SKM-1 treated with dmso at 0.1 percent for 144 hours (cell line): Measurements from ENCODE around the gene AGPAT3.
"Not testable (repeated sequence)": the region's sequence is repeated elsewhere in the genome, so short reads cannot be mapped to it uniquely, and the experiment has no call there.

Experiments
- DNase-seq: peaks from one replicate; lab custom pipeline; 2025; ENCODE audit not compliant: unreplicated experiment; lab: John Stamatoyannopoulos, UW

The AGPAT3 gene

DNA sequence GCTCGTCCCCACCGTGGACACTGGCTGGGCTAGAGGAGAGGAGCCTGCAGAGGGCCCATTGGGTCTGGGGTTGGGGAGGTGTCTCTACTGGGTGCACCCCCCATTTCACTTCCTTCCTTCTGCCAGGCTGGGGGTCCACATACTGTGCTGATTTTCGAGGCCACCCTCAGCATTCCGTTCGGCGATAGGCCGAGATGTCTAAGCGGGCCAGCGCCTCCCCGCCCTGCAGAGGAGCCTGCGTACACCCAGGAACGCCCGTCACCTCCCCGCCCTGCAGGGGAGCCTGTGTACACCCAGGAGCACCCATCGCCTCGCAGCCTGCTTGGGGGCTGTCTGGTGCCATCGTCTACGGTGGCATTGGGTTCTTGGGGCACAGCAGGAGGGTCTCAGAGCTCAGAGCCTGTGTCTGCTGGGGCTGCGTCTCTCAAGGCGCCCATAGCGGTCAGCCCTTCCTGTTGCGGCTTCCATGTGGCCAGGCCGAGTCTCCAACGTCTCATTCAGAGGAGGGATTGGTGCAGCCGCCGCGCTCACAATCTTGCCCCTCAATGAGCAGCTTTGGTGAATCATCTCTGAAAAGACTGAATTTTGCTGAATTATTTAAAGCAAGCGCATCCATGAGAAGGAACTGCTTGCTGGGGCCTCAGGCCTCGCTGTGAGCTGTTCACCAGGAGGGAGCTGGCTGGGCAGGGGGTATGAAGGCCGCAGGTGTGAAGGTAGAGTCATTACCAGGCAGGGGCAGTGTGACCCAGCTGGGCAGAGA lies 30.7 kb upstream of the AGPAT3 start:
- no peak for DNase-seq

GRCh38 chr21:43835050-43835449 lies 30.0 kb upstream of the AGPAT3 start:
- no peak for DNase-seq

- no peak for DNase-seq
Observed at GRCh38 chr21:43835861-43836260, 29.2 kb upstream of the AGPAT3 start.

DNA sequence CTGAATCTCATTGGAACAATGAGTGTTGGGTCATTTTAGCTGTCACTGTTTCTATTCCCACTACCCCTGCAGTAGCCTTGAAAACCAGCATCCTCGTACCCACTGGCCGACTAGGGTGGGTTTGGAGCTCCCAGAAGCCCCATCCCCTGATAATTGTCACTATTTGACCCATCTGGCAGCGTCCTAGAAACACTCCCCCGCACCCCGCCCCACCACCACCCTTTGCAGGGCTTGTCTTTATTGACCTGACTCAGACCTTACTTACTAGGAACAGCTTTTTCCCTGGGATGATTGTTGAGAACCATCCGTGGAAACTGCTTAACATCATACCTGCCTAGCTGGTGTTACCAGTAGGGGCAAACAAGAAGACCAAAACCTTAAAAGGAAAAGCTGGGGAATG lies 28.4 kb upstream of the AGPAT3 start:
- no peak for DNase-seq

DNA sequence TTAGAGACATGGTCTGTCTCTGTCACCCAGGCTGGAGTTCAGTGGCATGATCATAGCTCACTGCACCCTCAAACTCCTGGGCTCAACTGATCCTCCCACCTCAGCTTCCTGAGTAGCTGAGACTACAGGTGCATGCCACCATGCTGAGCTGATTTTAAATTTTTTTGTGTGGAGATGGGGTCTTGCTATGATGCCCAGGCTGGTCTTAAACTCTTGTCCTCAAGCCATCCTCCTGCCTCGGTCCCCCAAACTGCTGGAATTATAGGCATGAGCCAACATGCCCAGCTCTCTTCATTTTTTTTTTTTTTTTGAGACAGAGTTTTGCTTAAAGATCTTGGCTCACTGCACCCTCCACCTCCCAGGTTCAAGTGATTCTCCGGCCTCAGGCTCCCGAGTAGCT lies 24.8 kb upstream of the AGPAT3 start:
- DNase-seq: no peak

DNA sequence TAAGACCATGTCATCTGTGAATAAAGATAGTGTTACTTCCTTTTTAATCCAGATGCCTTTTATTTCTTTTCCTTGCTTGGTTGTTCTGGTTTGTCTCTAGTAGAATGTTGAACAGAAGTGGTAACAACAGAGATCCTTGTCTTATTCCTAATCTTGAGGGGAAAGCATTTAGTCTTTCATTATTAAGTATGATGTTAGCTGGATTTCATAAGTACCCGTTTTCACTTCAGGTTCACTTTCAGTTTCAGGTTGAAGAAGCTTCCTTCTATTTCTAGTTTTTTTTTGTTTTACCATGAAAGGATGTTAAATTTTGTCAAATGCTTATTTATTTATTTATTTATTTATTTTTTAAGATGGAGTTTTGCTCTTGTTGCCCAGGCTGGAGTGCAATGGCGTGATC lies 22.3 kb upstream of the AGPAT3 start:
- peak; percentile 24 for DNase-seq

DNA sequence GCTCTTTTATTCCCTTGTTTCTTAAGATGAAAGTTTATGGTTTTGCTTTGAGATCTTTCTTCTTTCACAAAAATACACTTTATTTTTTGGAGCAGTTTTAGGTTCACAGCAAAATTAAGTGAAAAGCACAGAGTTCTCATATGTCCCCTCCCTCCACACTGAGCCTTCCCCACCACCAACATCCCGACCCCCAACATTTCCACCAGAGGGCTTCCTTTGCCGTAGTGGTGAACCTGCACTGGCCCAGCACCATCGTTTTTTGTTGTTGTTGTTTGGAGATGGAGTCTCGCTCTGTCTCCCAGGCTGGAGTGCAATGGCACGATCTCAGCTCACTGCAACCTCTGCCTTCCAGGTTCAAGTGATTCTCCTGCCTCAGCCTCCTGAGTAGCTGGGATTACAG lies 20.1 kb upstream of the AGPAT3 start:
- DNase-seq: not testable (repeated sequence)

DNA sequence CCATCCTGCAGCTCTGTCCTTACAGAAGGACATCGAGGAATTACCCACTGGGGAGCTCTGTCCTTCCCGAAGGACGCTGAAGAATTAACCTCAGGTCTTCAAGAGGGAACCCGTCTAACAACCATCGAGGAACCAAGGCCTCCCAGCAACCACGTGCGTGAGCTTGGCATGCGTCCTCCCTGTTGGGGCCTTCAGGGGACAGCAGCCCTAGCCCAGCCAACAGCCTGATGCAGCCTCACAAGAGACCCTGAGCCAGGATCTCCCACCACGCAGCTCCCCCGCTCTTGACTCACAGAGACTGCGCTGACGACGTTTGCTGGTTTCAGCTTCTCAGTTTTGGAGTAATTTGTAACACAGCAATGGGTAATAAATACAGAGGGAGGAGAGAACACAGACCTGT lies 19.6 kb upstream of the AGPAT3 start:
- no peak for DNase-seq

DNA sequence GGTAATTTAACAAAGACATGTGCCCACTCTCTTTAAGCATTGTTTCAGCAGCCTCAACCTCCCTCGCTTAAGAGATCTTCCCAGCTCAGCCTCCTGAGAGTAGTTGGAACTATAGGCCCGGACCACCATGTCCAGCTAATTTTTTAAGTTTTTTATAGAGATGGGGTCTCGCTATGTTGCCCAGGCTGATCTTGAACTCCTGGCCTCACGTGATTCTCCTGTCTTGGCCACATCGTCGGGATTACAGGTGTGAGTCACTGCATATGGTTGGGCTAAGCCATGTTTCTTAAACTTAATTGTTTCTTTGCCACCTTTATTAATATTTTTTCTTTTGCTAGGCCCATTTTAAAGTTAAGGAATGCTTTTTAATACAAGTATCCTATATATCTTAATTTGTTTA lies 18.6 kb upstream of the AGPAT3 start:
- DNase-seq: no peak

- DNase-seq: no peak
Observed at GRCh38 chr21:43847301-43847700, 17.7 kb upstream of the AGPAT3 start.

GRCh38 chr21:43848771-43849170 lies 16.3 kb upstream of the AGPAT3 start:
- DNase-seq: no peak

DNA sequence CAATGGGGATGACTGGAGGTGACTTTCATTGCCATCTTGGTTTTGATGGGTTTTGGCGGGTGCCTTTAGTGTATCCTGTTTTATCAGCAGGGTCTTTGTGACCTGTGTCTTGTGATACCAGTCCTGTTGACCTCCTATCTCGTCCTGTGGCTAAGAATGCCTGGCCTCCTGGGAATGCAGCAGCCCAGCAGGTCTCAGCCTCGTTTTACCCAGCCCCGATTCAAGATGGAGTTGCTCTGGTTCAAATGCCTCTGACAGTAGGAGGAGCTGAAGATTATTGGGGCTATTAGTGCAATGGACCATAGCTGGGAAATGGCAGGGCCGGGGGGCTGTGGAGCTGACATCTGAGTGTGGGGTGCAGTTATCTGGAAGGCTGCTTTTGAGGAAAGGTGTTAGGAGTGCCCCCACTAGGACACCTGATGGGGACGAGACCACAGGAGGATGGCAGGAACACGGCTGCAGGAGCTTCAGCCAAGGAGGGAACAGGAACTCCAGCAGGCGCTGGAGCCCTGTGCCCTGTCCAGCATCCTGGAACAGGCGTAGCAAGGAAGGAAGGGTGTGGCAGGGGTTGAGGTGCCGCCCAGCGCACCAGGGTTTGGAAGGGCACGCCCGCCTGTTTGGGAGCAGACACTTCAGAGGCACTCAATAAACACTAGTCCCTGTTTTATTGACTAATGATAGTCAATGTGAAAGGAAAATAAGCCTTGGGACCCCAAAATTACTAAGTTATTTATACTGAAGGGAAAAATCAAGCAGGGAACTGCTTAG lies 15.3 kb upstream of the AGPAT3 start:
- no peak for DNase-seq

DNA sequence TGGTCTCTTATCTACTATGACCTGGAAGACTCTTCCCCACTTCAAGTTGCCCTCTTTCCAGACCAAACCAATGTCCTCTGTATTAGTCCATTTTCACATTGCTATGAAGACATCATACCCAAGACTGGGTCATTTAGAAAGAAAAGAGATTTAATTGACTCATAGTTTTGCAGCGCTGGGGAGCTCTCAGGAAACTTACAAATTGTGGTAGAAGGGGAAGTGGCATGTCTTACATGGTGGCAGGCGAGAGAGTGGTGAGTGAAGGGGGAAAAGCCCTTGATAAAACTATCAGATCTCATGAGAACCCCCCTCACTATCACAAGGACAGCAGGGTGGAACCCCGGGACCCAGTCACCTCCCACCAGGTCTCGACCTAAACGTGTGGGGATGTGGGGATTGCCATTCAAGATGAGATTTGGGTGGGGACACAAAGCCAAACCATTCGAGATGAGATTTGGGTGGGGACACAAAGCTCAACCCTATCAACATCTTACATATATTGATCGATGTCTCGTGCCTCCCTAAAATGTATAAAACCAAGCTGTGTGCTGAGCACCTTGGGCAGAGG lies 14.2 kb upstream of the AGPAT3 start:
- peak; percentile 29 for DNase-seq

- no peak for DNase-seq
Observed at GRCh38 chr21:43851593-43851992, 13.4 kb upstream of the AGPAT3 start.

DNA sequence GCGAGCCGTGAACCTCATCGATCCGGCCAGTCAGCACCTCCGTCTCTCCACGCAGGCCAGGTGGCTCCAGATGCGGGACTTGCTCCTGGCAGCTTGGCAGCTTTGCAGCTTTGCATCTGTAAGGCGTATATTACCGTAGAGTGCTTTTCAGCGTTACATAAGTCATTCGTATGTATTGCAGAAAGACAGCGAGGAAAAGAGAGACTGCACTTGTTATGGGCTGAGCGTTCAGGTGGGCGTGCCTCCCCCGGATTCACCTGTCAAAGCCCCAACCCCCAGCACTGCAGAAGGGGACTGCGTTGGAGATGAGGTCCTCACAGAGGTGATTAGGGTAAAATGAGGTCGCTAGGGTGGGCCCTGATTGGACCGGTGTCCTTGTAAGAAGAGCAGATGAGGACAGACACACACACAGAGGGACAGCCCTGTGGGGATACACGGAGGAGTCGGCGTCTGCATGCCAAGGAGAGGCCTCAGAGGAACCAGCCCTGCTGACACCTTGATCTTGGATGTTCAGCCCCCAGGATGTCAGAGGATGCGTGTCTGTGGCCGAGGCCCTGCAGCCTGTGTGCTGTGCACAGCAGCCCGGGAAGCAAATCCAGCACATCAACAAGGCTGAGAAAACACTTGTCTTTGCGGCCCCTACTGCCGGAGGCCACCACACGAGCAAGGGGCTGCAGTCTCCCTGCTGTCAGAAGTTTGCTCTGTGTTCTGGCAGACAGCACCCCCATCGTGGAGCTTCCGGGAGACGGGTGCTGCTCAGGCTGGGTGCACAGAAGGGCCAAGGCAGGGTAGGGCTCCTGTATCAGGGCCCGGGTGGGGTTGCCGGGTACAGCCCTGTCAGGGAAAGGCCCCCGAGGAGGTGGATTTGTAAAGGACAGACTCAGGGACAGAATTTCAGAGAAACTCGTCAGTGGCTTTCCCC lies 10.9 kb upstream of the AGPAT3 start:
- no peak for DNase-seq

DNA sequence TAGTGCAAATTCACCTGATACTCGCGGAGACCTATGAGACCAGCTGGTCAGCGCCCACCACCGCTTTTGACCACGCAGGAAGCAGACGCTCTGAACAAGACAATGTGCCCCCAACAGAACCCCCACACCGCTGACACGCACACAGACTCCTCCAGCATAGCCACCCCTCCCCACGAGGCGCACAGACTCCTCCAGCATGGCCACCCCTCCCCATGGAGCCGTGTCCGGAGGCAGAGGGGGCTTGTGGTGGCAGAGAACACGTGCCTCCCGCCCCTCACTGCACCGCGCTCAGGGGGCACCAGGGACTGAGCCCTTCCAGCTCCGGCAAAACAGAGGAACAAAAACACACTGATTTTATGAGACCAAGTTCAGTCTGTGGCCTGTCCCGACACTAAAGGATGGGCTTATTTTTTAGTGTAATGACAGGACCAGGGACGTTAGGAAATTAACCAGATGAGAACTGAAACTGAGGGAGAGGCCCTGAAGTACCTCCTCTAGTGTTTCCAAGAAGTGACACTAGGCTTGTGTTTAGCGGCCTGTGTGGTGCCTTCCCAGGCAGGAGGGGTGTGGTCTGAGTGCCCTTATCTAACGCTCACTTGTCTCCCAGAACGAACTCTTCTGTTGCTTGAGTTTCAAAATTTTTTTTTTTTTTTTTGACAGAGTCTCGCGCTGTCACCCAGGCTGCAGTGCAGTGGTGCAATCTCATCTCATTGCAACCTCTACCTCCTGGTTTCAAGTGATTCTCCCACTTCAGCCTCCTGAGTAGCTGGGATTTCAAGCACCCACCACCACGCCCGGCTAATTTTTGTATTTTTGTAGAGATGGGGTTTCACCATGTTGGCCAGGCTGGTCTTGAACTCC lies 10.0 kb upstream of the AGPAT3 start:
- DNase-seq: peak; percentile 81

GRCh38 chr21:43855955-43856354 lies 9.1 kb upstream of the AGPAT3 start:
- no peak for DNase-seq

DNA sequence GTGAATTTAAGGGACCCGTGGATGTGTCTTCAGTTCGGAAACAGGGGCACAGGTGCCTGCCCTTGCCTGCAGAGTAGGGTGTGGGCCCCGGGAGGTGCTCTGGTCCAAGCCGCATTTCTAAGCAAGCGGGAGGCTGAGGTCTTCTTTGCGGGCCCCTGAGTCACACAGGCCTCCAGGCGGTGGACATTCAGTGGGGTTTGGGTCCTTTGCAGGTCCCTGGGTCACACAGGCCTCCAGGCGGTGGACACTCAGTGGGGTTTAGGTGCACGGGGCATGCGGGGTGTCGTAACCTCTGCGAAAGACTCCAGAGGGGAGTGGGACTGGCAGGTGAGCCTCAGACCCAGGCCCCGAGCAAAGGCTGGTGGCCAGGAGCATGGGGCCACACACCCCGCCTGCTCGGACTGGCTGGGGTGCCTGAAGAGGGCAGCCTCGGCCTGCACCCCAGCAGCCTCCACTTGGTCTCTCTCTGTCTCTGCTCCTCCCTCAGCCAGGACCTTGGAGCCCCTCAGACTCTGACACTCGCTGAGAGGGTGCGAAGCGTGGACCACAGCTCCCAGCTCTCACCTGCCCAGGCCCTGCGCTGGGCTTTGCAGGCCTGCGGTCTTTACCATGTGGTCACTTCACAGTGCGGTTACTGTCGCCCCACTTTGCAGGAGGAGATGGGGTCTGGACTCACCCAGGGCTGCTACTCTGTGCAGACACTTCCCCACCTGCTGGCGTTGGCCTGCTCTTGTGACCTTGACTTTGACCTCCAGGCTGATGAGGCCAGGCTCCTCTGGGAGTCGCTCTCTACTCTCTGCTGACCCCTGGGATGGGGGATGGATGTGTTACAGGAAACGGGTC lies 6.0 kb upstream of the AGPAT3 start:
- no peak for DNase-seq

DNA sequence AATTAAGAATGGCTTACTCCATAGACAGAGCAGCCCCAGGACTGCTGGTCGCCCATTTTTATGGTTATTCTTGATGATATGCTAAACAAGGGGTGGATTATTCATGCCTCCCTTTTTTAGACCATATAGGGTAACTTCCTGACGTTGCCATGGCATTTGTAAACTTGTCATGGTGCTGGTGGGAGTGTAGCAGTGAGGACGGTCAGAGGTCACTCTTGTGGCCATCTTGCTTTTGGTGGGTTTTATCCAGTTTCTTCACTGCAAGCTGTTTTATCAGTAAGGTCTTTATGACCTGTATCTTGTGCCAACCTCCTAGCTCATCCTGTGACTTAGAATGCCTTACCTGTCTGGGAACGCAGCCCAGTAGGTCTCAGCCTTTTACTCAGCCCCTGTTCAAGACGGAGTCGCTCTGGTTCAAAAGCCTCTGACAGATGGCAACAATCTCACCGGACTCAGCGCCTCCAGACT lies 5.2 kb upstream of the AGPAT3 start:
- DNase-seq: no peak
